ENCODE results near the gene NPAS2. TPM values are rescaled to one million over a fixed set of nuclear protein-coding genes. Genes with fewer than 3 reads are reported as not detected.

NPAS2 gene
- total RNA-seq, 2 donors from 2014 or later, result 29.2 to 50.8 TPM

DNA sequence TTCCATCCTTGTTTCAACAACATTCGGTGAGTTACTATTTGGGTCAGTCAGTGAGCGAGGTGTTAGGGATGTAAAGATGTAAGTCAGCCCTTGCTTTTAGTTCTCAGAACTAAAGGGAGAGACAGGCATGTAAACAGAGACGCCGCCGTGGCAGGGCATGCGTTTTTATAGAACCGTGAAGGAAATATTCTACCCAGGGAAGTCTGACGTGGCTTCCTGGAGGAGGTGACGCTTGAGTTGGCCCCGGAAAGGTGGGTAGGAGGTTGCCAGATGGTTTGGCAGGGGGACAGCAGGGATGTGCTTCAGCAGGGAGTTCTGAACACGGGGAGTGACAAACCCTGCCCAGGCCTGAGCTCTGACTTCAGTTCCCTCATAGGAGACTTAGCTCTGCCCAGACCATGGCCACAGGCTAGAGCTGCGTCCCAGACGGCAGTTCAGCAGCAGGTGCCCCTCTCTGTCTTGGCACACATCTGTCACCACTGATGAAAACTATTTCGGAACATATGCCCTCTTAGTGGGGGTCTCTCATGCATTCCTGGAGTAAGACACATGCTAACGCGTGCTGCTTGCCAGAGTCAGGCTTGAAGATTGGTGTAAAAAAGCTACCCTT, 158.7 kb downstream of the NPAS2 start:
- Histone ChIP-seq H3K27me3 (replicated peaks; ENCODE audit: insufficient read depth) (no peaks in the 10 kb centered on the region), H3K36me3 (peaks cover 13% of the 10 kb centered on the region), H3K27ac (peak overlapping the region; percentile 89 to 93), H3K9me3 (no peaks in the 10 kb centered on the region), H3K4me1 (ENCODE audit: control insufficient read depth in 1 of 2, low read depth in 2 of 2) (peaks cover 12 to 24% of the 10 kb centered on the region in 2 donors), H3K4me3 (peak overlapping the region; percentile 58)
- TF ChIP-seq, protein P1, sequence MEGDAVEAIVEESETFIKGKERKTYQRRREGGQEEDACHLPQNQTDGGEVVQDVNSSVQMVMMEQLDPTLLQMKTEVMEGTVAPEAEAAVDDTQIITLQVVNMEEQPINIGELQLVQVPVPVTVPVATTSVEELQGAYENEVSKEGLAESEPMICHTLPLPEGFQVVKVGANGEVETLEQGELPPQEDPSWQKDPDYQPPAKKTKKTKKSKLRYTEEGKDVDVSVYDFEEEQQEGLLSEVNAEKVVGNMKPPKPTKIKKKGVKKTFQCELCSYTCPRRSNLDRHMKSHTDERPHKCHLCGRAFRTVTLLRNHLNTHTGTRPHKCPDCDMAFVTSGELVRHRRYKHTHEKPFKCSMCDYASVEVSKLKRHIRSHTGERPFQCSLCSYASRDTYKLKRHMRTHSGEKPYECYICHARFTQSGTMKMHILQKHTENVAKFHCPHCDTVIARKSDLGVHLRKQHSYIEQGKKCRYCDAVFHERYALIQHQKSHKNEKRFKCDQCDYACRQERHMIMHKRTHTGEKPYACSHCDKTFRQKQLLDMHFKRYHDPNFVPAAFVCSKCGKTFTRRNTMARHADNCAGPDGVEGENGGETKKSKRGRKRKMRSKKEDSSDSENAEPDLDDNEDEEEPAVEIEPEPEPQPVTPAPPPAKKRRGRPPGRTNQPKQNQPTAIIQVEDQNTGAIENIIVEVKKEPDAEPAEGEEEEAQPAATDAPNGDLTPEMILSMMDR (IDR thresholded peaks at IDR 0.05), result no peak
- DNase-seq (ENCODE audit: low spot score), result peak; percentile 64
- peak; percentile 83 for ATAC-seq (ENCODE audit: insufficient number of reproducible peaks, low FRiP score, low read depth)

DNA sequence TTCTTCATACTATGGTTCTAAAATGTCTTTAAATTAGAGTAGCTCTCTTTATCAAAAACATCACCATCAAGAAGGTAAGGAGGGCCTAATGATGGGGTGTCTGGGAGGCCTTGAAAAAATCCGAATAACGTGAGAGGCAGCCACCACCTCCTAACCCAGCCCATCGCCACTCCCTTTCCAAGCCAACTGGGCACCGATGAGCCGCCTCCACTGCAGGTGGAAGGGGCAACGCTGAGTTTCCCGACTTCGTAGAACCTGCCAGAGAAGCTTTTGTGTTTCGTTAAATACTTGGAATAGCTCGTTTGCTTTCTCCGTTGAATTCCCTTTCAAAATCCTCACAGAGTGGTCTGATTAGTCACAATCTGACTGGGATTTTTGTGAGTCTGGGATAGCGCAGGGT, 160.1 kb downstream of the NPAS2 start:
- Histone ChIP-seq H3K4me3 (no peak overlapping the region), H3K27ac (peak overlapping the region; percentile 41 to 59), H3K36me3 (peaks cover 7% of the 10 kb centered on the region), H3K9me3 (no peaks in the 10 kb centered on the region), H3K4me1 (ENCODE audit: control insufficient read depth in 1 of 2, low read depth in 2 of 2) (peaks cover 18 to 35% of the 10 kb centered on the region in 2 donors), H3K27me3 (replicated peaks; ENCODE audit: insufficient read depth) (no peaks in the 10 kb centered on the region)
- no peak for DNase-seq (ENCODE audit: low spot score)
- TF ChIP-seq, protein P1 (IDR thresholded peaks at IDR 0.05), result no peak
- no peak for ATAC-seq (ENCODE audit: insufficient number of reproducible peaks, low FRiP score, low read depth)

DNA sequence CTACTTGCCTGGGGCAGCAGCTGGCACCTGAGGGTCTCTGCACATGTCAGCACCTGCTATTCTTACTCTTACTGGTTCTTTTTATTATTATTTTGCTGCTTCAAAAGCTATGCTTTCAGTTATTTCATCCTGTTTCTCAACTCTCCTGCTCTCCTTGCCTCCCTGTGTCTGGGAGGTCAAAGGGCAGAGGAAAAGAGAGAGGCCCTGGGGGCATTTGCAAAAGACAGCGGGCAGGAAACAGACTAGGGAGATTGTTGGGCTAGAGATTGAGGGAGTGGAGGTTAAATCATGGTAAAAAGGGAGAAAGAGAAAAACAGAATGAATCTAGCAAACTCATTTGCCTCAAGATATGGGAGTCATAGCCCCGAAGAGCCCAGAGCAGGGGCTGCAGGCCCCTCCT, 161.1 kb downstream of the NPAS2 start:
- Histone ChIP-seq H3K27me3 (replicated peaks; ENCODE audit: insufficient read depth) (no peaks in the 10 kb centered on the region), H3K27ac (peak overlapping the region; percentile 3 to 6), H3K4me1 (ENCODE audit: control insufficient read depth in 1 of 2, low read depth in 2 of 2) (peaks cover 18 to 35% of the 10 kb centered on the region in 2 donors), H3K9me3 (no peaks in the 10 kb centered on the region), H3K36me3 (peaks cover 8% of the 10 kb centered on the region), H3K4me3 (no peak overlapping the region)
- DNase-seq (ENCODE audit: low spot score) (no peak), ATAC-seq (ENCODE audit: insufficient number of reproducible peaks, low FRiP score, low read depth) (no peak)
- TF ChIP-seq, protein P1 (IDR thresholded peaks at IDR 0.05), result no peak

DNA sequence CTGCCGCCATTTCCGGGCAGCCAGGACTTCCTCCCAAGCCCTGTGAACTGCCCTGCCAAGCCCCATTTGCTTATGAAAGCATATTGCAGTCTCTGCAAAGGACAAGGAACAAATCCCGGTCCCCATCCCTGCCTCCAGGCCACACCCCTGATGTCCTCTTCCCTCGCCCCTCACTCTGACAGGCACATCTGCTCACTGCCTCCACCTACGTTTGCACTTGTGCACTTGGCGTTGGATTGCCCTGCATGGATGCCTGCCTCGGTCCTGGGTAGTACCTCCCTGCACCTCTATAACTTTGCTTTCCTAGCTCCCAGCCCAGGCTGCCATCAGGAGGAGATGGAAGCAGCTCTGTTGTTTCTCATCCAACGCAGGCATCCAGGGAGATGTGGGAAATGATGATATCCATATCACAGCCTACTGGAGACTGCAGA, 162.5 kb downstream of the NPAS2 start:
- peaks cover 8% of the 10 kb centered on the region for H3K36me3 ChIP-seq
- no peaks in the 10 kb centered on the region for H3K9me3 ChIP-seq
- no peak for DNase-seq (ENCODE audit: low spot score)
- TF ChIP-seq, protein P1 (IDR thresholded peaks at IDR 0.05), result no peak
- no peak overlapping the region for H3K4me3 ChIP-seq
- peaks cover 18 to 32% of the 10 kb centered on the region in 2 donors for H3K4me1 ChIP-seq (ENCODE audit: control insufficient read depth in 1 of 2, low read depth in 2 of 2)
- no peaks in the 10 kb centered on the region for H3K27me3 ChIP-seq (replicated peaks; ENCODE audit: insufficient read depth)
- ATAC-seq (ENCODE audit: insufficient number of reproducible peaks, low FRiP score, low read depth), result no peak
- H3K27ac ChIP-seq, result no peak overlapping the region

GRCh38 chr2:100983201-100983600, 163.3 kb downstream of the NPAS2 start:
- H3K4me1 ChIP-seq (ENCODE audit: control insufficient read depth in 1 of 2, low read depth in 2 of 2), result peaks cover 12 to 25% of the 10 kb centered on the region in 2 donors
- peaks cover 8% of the 10 kb centered on the region for H3K36me3 ChIP-seq
- peak overlapping the region; percentile 48 to 65 for H3K27ac ChIP-seq
- no peaks in the 10 kb centered on the region for H3K27me3 ChIP-seq (replicated peaks; ENCODE audit: insufficient read depth)
- no peak for DNase-seq (ENCODE audit: low spot score)
- H3K9me3 ChIP-seq, result no peaks in the 10 kb centered on the region
- no peak overlapping the region for H3K4me3 ChIP-seq
- ATAC-seq (ENCODE audit: insufficient number of reproducible peaks, low FRiP score, low read depth), result no peak
- TF ChIP-seq, protein P1 (IDR thresholded peaks at IDR 0.05), result no peak
